Measurements from ENCODE around the gene KLHL15. TPM values are rescaled to one million over a fixed set of nuclear protein-coding genes. Genes with fewer than 3 reads are reported as not detected.

The KLHL15 gene
- total and polyA plus RNA-seq, 2 of the 4 experiments (the other 2 are of a cell fraction): 2.4 to 7.5 TPM

DNA sequence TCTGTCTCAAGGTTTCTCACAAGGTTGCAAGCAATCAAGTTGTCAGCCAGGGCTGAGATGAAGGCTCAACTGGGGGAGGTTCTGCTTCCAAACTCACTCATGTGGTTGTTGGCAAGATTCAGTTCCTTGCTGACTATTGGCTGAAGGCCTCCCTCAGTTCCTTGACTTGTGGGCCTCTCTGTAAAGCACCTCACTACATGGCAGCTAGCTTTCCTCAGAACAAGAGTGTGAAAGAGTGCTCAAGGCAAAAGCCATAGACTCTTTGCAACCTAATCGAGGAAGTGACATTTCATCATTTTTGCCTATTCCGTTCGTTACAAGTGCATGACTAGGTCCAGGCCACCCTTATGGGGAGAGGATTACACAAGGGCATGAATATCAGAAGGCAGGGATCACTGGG is 67.2 kb downstream of the KLHL15 start:
- H3K23ac ChIP-seq (ENCODE audit: low read depth, low read length): no peak overlapping the region
- H3K36me3 ChIP-seq (ENCODE audit: control insufficient read depth, insufficient read depth, low read length): no peaks in the 10 kb centered on the region
- no peak overlapping the region for H4K91ac ChIP-seq (ENCODE audit: insufficient read depth, low read depth, low read length)
- H4K5ac ChIP-seq (ENCODE audit: low read depth, low read length): no peak overlapping the region
- no peaks in the 10 kb centered on the region for H3K9me1 ChIP-seq (ENCODE audit: insufficient read depth, low read length)
- no peak overlapping the region for H2BK20ac ChIP-seq (ENCODE audit: low read depth, low read length)
- H3K4me1 ChIP-seq (ENCODE audit: control insufficient read depth, insufficient read depth, low read length): no peaks in the 10 kb centered on the region
- H3K4me3 ChIP-seq (ENCODE audit: insufficient read depth, low read depth, low read length): no peak overlapping the region
- dilution Hi-C loops (cut with HindIII; ENCODE audit: low sequenced_read_pairs, unreplicated experiment): no loop called here
- TF ChIP-seq NFE2L2 (IDR thresholded peaks at IDR 0.05; ENCODE audit: low read depth, low read length) (no peak), CHD1 (IDR thresholded peaks at IDR 0.05; ENCODE audit: low read depth, low read length) (no peak), RAD21 (IDR thresholded peaks at IDR 0.05; ENCODE audit: low read length) (no peak), MXI1 (IDR thresholded peaks at IDR 0.05; ENCODE audit: borderline replicate concordance, low read depth, low read length) (no peak), POLR2A (IDR thresholded peaks at IDR 0.05; ENCODE audit: low read depth, low read length) (no peak), FOS (IDR thresholded peaks at IDR 0.05; ENCODE audit: low read depth, low read length) (no peak), RCOR1 (IDR thresholded peaks at IDR 0.05; ENCODE audit: insufficient replicate concordance, low read length) (no peak), CEBPB (IDR thresholded peaks at IDR 0.05; ENCODE audit: low read depth, low read length) (no peak), BHLHE40 (IDR thresholded peaks at IDR 0.05; ENCODE audit: low read depth, low read length) (no peak), SMC3 (IDR thresholded peaks at IDR 0.05; ENCODE audit: low read depth, low read length) (no peak), MAFK (IDR thresholded peaks at IDR 0.05; ENCODE audit: low read depth, low read length) (no peak), RFX5 (IDR thresholded peaks at IDR 0.05; ENCODE audit: low read depth, low read length) (no peak)
- TF ChIP-seq, protein P1, sequence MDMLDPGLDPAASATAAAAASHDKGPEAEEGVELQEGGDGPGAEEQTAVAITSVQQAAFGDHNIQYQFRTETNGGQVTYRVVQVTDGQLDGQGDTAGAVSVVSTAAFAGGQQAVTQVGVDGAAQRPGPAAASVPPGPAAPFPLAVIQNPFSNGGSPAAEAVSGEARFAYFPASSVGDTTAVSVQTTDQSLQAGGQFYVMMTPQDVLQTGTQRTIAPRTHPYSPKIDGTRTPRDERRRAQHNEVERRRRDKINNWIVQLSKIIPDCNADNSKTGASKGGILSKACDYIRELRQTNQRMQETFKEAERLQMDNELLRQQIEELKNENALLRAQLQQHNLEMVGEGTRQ (IDR thresholded peaks at IDR 0.05; ENCODE audit: low read depth, low read length): no peak
- TF ChIP-seq, protein P2, sequence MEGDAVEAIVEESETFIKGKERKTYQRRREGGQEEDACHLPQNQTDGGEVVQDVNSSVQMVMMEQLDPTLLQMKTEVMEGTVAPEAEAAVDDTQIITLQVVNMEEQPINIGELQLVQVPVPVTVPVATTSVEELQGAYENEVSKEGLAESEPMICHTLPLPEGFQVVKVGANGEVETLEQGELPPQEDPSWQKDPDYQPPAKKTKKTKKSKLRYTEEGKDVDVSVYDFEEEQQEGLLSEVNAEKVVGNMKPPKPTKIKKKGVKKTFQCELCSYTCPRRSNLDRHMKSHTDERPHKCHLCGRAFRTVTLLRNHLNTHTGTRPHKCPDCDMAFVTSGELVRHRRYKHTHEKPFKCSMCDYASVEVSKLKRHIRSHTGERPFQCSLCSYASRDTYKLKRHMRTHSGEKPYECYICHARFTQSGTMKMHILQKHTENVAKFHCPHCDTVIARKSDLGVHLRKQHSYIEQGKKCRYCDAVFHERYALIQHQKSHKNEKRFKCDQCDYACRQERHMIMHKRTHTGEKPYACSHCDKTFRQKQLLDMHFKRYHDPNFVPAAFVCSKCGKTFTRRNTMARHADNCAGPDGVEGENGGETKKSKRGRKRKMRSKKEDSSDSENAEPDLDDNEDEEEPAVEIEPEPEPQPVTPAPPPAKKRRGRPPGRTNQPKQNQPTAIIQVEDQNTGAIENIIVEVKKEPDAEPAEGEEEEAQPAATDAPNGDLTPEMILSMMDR (conservative IDR thresholded peaks at IDR 0.05; ENCODE audit: low read depth, low read length): no peak
- TF ChIP-seq, protein P3, sequence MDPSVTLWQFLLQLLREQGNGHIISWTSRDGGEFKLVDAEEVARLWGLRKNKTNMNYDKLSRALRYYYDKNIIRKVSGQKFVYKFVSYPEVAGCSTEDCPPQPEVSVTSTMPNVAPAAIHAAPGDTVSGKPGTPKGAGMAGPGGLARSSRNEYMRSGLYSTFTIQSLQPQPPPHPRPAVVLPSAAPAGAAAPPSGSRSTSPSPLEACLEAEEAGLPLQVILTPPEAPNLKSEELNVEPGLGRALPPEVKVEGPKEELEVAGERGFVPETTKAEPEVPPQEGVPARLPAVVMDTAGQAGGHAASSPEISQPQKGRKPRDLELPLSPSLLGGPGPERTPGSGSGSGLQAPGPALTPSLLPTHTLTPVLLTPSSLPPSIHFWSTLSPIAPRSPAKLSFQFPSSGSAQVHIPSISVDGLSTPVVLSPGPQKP (IDR thresholded peaks at IDR 0.05; ENCODE audit: borderline replicate concordance, low read depth, low read length): no peak
- no peak overlapping the region for H4K8ac ChIP-seq (ENCODE audit: low read depth in 2 of 2, low read length in 2 of 2)
- no CpG with 5 or more reads among the region's 3 CpGs for WGBS, 2 experiments (ENCODE audit: extremely low coverage in 2 of 2, insufficient read length in 1 of 2)
- H3K9me3 ChIP-seq (ENCODE audit: control insufficient read depth, insufficient read depth, low read length): no peaks in the 10 kb centered on the region
- H2BK5ac ChIP-seq (ENCODE audit: low read depth, low read length, poor library complexity, severe bottlenecking): no peak overlapping the region
- POLR2A ChIA-PET (ENCODE audit: unreplicated experiment): no interaction called here
- DNase-seq (no peak), ATAC-seq (ENCODE audit: low read depth) (no peak)
- no peak overlapping the region for H2AK9ac ChIP-seq (replicated peaks; ENCODE audit: low read depth, low read length, poor library complexity)
- no peak overlapping the region for H2BK15ac ChIP-seq (ENCODE audit: low read depth, low read length)
- BruUV-seq (replicated peaks): no TSS peak
- intact Hi-C loops (cut with micrococcal nuclease): no loop called here
- CTCF ChIA-PET: no interaction called here
- H3K14ac ChIP-seq (replicated peaks; ENCODE audit: low read depth, low read length): no peak overlapping the region
- H3K4me2 ChIP-seq (ENCODE audit: low read depth, low read length): no peak overlapping the region
- no peak overlapping the region for H3K56ac ChIP-seq (ENCODE audit: extremely low read depth, insufficient read depth, low read length)
- H2AFZ ChIP-seq (replicated peaks; ENCODE audit: low read length, poor library complexity): no peak overlapping the region
- in situ Hi-C loops (cut with MboI; ENCODE audit: low sequenced_read_pairs): no loop called here
- H2BK120ac ChIP-seq (ENCODE audit: low read depth, low read length): no peak overlapping the region
- H3K27me3 ChIP-seq (ENCODE audit: control insufficient read depth, insufficient read depth, low read length): peaks cover 5% of the 10 kb centered on the region
- H3K9ac ChIP-seq (ENCODE audit: low read depth, low read length): no peak overlapping the region
- no peak overlapping the region for H3K18ac ChIP-seq (ENCODE audit: low read depth, low read length)
- H2AK5ac ChIP-seq (ENCODE audit: low read depth, low read length): no peak overlapping the region
- no peak overlapping the region for H3K27ac ChIP-seq (ENCODE audit: insufficient read depth, low read length)
- no peak overlapping the region for H3K4ac ChIP-seq (ENCODE audit: low read depth, low read length)
- no peaks in the 10 kb centered on the region for H4K20me1 ChIP-seq (ENCODE audit: insufficient read depth, low read length)
- no peaks in the 10 kb centered on the region for H3K79me1 ChIP-seq (ENCODE audit: low read depth in 1 of 2, low read length in 2 of 2)
